Activated B cell treated with CpG ODN at 0.5 μM for 24 hours (primary cell): ENCODE measurements around the gene TLCD5. TPM values are rescaled to one million over a fixed set of nuclear protein-coding genes. Genes with fewer than 3 reads are reported as not detected.

Experiments used
- ATAC-seq: fragments of 200-7000 bp; cut with Tn5 transposase; one replicate; pipeline ENCODE4 v1.10.0; 2021; ENCODE audit warnings: low read depth, mild to moderate bottlenecking, moderate library complexity
- CTCF ChIA-PET: fragments of 350-600 bp; sonication (Branson Sonifier 250); formaldehyde crosslinking; loops from one replicate; lab custom pipeline; 2021; ENCODE audit warnings: antibody characterized with exemption; lab: Charles Lee
- POLR2A ChIA-PET: fragments of 350-600 bp; sonication (Branson Sonifier 250); formaldehyde crosslinking; loops from one replicate; lab custom pipeline; 2021; ENCODE audit warnings: antibody characterized with exemption; lab: Charles Lee
- DNase-seq: peaks from one replicate; pipeline ENCODE4 v3.0.0; 2022
- H3K27ac Mint-ChIP-seq: one replicate; pipeline ENCODE4 v1.8.0; 2020; ENCODE audit warnings: mixed read lengths
- H3K27me3 Mint-ChIP-seq: one replicate; pipeline ENCODE4 v1.8.0; 2021; ENCODE audit warnings: mixed read lengths
- H3K36me3 Mint-ChIP-seq: one replicate; pipeline ENCODE4 v1.8.0; 2021; ENCODE audit warnings: low read depth, mixed read lengths
- H3K4me1 Mint-ChIP-seq: one replicate; pipeline ENCODE4 v1.8.0; 2021; ENCODE audit warnings: mixed read lengths
- H3K4me3 Mint-ChIP-seq: one replicate; pipeline ENCODE4 v1.8.0; 2020; ENCODE audit warnings: mild to moderate bottlenecking, mixed read lengths
- H3K9me3 Mint-ChIP-seq: one replicate; pipeline ENCODE4 v1.8.0; 2020; ENCODE audit warnings: mixed read lengths
- intact Hi-C: fragments of 100-400 bp; cut with micrococcal nuclease; formaldehyde crosslinking; loops from one replicate; pipeline ENCODE4 v1.15.1; 2024
- total RNA-seq: library from RNA; stranded (reverse); gene quantifications from 2 replicates; pipeline ENCODE4 v1.2.3, GENCODE V29; 2022
- TF ChIP-seq, protein P1 (sequence below): fragments of 200-600 bp; IDR thresholded peaks from one replicate; pipeline ENCODE4 v1.8.0; 2022; ENCODE audit warnings: antibody characterized with exemption, mild to moderate bottlenecking

TLCD5 gene
- total RNA-seq: 0.15 and 0.22 TPM in 2 replicates

DNA sequence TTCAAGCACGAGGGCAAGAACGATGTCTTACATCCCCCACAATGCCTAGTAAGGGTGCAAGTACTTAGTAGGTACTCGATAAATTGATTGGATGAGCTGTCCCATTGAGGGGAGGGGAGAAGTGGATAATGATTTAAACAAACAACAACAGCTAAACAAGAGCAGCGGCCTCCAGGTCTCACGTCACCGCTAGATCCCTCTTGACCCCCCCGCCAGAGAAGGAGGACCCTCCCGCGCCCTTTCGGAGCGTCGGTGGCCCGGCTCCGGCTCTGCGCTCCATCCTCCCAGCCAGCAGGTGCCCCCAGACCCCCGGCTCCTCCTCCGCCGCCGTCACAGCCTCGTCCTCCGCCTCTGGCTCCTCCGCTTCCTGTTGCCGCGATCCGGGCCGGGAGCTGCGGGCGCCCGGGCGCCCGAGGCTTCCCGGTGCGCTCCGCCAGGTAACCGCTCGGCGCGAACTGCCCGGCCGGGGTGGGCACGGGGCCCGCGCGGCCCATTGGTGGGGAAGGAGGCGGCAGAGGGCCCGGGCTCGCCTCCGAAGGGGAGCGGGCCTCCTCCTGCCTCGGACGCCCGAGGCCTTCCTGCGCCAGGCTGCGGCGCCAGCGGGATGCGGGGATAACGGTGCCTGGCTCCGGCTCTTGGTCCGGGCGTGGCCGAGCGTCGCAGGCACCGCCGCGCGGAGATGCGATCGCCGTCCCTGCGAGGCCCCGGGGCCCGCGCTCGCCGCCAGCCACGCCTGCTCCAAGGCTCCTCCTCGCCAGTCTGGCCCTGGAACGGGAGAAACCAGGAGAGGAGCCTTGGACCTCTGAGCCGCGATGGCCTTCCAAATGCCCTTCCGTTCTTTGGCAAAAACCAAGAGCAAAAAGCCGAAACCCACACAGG is at the start of gene TLCD5:
Gene TLCD5, plus strand, starts transcription at position 368 of the 879 bp plus-strand sequence. CDS start 2,143 bp downstream, outside the sequence.
- ATAC-seq (peak; percentile 56), DNase-seq (peak; percentile 25)
- H3K27me3 Mint-ChIP-seq: peaks cover 50% of the 10 kb centered on the region
- H3K4me1 Mint-ChIP-seq: peaks cover 20% of the 10 kb centered on the region
- intact Hi-C loops: no loop called here
- TF ChIP-seq, protein P1, sequence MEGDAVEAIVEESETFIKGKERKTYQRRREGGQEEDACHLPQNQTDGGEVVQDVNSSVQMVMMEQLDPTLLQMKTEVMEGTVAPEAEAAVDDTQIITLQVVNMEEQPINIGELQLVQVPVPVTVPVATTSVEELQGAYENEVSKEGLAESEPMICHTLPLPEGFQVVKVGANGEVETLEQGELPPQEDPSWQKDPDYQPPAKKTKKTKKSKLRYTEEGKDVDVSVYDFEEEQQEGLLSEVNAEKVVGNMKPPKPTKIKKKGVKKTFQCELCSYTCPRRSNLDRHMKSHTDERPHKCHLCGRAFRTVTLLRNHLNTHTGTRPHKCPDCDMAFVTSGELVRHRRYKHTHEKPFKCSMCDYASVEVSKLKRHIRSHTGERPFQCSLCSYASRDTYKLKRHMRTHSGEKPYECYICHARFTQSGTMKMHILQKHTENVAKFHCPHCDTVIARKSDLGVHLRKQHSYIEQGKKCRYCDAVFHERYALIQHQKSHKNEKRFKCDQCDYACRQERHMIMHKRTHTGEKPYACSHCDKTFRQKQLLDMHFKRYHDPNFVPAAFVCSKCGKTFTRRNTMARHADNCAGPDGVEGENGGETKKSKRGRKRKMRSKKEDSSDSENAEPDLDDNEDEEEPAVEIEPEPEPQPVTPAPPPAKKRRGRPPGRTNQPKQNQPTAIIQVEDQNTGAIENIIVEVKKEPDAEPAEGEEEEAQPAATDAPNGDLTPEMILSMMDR: no peak
- no peak within 1 kb of the TSS for H3K27ac Mint-ChIP-seq
- H3K9me3 Mint-ChIP-seq: no peaks in the 10 kb centered on the region
- ChIA-PET CTCF (no interaction called here), POLR2A (no interaction called here)
- H3K4me3 Mint-ChIP-seq: peak within 1 kb of the TSS; percentile 74
- no peaks in the 10 kb centered on the region for H3K36me3 Mint-ChIP-seq

DNA sequence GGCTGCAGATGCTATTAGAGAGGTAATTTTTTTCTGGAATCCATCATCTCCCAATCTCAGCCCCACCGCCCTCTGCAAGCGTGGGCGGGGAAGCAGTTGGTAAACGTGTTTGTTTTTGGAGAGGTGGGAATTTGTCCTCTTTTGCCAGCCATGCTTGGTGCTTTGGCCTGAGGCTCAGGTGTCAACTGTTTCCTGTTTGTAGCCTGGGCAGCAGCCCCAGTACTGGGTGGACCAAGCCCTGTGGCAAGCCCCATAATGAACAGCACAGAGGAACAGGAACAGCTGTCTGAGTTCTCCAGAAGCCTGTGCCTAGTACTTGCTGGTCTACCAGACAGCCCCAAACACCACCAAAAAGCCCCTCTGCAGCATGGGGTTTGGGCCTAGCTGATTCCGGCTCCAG is 45.6 kb upstream of the TLCD5 start:
- H3K4me3 Mint-ChIP-seq: no peak overlapping the region
- H3K27ac Mint-ChIP-seq: no peak overlapping the region
- DNase-seq (no peak), ATAC-seq (no peak)
- H3K9me3 Mint-ChIP-seq: no peaks in the 10 kb centered on the region
- H3K27me3 Mint-ChIP-seq: peaks cover 10% of the 10 kb centered on the region
- no peaks in the 10 kb centered on the region for H3K4me1 Mint-ChIP-seq
- ChIA-PET CTCF (no interaction called here), POLR2A (no interaction called here)
- TF ChIP-seq, protein P1: no peak
- intact Hi-C loops: no loop called here
- no peaks in the 10 kb centered on the region for H3K36me3 Mint-ChIP-seq

DNA sequence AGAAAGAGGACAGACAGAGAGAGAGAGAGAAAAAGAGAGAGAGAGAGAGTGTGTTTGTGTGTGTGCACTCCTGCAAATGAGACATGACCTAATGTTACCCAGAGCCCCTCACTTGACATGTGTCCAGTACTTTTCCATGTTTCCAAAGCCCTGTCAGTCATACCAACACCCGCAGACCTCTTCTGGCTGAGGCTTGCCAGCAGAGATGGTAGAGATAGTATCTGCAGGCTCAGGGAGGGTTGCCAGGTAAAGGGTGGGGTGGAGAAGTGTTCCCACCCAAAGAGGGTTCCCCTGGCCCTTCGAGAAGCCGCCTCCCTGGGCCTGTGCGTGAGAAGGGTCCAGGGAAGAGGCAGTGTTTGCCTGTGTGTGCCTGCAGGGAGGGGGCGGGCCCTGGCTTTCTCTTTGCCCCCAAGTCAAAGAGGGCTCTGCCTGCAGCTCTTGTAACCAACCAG is 44.5 kb upstream of the TLCD5 start:
- no peaks in the 10 kb centered on the region for H3K36me3 Mint-ChIP-seq
- POLR2A ChIA-PET: no interaction called here
- ATAC-seq (no peak), DNase-seq (no peak)
- H3K9me3 Mint-ChIP-seq: no peaks in the 10 kb centered on the region
- H3K27ac Mint-ChIP-seq: no peak overlapping the region
- peaks cover 10% of the 10 kb centered on the region for H3K27me3 Mint-ChIP-seq
- TF ChIP-seq, protein P1: no peak
- H3K4me3 Mint-ChIP-seq: no peak overlapping the region
- CTCF ChIA-PET: no interaction called here
- H3K4me1 Mint-ChIP-seq: no peaks in the 10 kb centered on the region
- intact Hi-C loops: no loop called here

DNA sequence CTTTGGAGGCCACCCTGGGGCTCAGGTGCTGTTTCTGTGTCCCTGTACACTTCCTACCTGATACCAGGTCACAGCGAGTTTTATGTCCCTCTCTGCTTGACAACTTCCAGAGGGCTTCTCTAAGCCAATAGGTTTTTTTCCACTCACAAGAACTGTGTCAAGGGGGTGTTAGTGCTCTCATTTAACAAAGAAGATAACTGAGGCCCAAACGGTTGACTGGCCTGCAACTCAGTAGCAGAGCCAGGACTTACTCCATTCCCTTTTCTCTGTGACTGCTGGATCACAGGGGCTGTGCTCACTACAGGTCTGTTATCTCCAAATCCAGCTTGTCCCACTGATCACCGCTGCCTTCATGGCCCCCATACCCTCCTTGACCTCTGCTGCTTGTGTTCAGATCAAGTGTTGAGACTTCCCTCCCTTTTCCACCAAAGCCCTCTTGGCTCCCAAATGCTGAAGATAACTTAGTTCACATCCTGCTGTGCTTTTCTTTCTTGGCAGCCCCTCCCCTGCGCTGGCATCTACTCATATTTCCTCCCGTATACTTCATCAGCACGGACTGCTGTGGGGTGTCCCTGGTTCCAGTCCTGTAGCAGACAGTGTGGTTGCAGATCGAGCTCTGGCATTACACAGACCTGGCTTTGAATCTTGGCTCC is 43.8 kb upstream of the TLCD5 start:
- intact Hi-C loops: no loop called here
- no peak overlapping the region for H3K27ac Mint-ChIP-seq
- H3K27me3 Mint-ChIP-seq: peaks cover 13% of the 10 kb centered on the region
- no peaks in the 10 kb centered on the region for H3K4me1 Mint-ChIP-seq
- ChIA-PET CTCF (no interaction called here), POLR2A (no interaction called here)
- ATAC-seq (no peak), DNase-seq (no peak)
- no peaks in the 10 kb centered on the region for H3K36me3 Mint-ChIP-seq
- TF ChIP-seq, protein P1: no peak
- no peak overlapping the region for H3K4me3 Mint-ChIP-seq
- H3K9me3 Mint-ChIP-seq: no peaks in the 10 kb centered on the region

DNA sequence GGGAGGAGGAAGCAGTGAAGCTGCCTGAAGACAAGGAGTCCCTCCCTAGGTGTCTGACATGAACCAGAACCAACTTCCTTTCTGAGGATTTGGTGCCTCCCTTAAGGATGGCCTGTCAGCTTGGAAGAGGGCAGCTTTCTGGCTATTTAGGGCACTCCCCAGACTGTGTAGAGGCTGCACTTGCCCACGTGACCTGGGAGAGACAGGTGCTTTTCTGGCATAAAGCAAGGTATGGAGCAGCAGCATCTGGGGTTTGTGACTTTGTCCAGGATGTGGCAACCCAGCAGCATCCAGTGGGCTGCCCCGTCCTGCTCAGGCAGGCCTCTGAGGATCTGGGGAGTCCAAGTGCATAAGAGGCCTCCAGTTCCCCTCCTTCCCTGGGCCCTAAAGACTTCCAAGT is 42.0 kb upstream of the TLCD5 start:
- ChIA-PET CTCF (no interaction called here), POLR2A (no interaction called here)
- intact Hi-C loops: no loop called here
- TF ChIP-seq, protein P1: no peak
- DNase-seq: no peak
- H3K4me1 Mint-ChIP-seq: no peaks in the 10 kb centered on the region
- H3K27me3 Mint-ChIP-seq: peaks cover 14% of the 10 kb centered on the region
- no peaks in the 10 kb centered on the region for H3K9me3 Mint-ChIP-seq
- no peak for ATAC-seq
- no peak overlapping the region for H3K27ac Mint-ChIP-seq
- H3K4me3 Mint-ChIP-seq: no peak overlapping the region
- no peaks in the 10 kb centered on the region for H3K36me3 Mint-ChIP-seq
